ENCODE data around the gene PHKB.
"Not testable (repeated sequence)": the region's sequence is repeated elsewhere in the genome, so short reads cannot be mapped to it uniquely, and the experiment has no call there.

PHKB gene

DNA sequence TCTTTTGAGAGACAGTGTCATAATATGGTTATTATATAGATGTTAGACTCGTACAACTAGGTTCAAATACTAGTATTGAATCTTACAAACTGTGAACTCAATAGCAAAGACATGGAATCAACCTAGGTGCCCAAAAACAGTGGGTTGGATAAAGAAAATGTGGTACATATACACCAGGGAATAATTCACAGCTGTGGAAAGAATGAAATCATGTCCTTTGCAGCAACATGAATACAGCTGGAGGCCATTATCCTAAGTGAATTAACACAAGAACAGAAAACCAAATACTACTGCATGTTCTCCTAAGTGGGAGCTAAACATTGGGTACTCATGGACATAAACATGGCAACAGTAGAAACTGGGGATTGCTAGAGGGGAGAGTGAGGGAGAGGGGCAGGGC lies 8.1 kb downstream of the PHKB start:
- DNase-seq (ENCODE audit: low spot score): no peak

DNA sequence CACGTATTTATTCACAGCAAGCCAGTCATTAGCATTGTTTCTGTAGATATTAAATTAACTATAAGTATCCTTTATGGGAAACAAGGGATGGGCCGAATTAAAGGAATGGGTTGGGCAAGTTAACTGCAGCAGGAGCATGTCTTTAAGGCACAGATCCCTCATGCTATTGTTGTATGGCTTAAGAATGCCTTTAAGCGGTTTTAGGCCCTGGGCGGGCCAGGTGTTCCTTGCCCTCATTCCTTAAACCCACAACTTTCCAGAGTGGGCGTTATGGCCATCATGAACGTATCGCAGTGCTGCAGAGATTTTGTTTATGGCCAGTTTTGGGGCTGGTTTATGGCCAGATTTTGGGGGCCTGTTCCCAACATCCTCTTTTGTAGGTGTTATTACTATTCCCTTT lies 9.1 kb downstream of the PHKB start:
- DNase-seq (ENCODE audit: low spot score): no peak

GRCh38 chr16:47470810-47471209 lies 9.7 kb downstream of the PHKB start:
- DNase-seq (ENCODE audit: low spot score): no peak

DNA sequence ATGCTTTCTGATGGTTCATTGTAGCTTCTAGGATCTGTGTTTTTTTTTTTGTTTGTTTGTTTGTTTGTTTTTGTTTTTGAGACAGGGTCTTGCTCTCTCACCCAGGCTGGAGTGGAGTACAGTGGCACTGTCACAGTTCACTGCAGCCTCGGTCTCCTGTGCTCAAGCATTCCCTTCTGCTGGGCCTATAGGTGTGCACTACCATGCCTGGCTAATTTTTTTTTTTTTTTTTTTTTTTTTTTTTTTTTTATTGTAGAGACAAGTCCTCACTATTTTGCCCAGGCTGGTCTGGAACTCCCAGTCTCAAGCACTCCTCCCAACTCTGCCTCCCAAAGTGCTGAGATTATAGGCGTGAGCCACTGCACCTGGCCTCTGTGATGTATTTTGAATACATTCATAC lies 11.9 kb downstream of the PHKB start:
- DNase-seq (ENCODE audit: low spot score): not testable (repeated sequence)

GRCh38 chr16:47473792-47474191 lies 12.7 kb downstream of the PHKB start:
- DNase-seq (ENCODE audit: low spot score): no peak

DNA sequence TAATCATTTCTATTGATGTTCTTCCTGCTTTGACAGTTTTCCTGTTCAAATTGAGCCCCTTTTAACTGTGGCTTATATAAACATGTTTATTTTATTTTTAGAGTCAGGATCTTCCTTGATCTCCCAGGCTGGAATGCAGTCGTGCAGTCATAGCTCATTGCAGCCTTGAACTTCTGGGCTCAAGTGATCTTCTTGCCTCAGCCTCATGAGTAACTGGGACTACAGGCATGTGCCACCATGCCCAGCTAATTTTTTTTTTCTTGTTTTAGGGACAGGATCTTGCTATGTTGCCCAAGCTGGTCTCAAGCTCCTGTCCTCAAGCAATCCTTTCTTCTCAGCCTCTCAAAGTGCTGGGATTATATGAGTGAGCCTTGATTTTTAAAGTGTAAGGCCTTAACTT lies 14.7 kb downstream of the PHKB start:
- DNase-seq (ENCODE audit: low spot score): no peak

DNA sequence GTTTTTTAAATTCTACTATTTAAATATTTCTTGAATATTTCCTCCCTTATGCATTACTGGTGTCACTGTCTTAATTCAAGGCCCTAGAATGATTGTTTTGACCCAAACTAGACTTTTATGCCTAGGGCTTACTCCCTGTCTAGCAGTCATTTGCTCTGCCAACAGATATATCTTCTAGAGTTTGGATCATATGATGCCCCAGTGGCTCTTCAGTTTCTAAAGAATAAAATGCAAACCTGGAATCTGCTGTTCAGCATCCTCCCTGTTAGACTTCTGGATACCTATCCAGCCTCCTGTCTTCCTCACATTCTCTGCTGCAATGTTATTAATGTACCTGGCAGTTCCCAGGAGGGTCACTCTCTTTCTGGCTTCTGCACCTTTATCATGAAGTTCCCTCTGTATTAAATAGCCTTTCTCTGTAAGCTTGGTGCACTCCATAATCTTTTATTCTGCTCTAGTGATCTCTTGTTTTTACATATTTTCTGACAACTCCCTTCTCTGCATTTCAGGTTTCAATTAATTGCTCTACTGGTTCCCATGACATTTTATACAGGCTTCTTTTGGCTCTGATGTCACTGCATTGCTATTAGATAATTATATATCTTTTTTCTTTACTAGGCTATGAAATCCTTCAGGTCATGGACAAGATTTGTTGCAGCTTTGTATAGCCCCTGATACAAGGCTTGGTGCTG lies 15.7 kb downstream of the PHKB start:
- DNase-seq (ENCODE audit: low spot score): no peak

DNA sequence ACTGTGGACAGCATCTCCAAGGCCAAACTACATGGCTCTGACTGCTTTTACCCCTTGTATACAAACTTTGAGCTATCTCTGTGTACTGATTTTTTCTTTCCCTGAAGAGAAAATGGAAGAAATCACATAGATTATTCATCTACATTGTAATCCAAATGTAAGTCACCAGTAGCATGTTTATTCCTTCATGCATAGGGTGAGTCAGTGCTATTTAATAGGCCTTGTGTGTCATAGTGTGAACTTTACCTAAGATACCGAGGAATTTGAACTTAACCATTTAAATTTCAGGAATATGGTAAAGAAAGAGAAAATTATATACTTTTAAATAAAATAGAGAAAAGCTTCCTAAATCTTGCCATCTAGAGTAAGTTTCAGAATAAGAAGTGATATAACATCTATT lies 16.5 kb downstream of the PHKB start:
- no peak for DNase-seq (ENCODE audit: low spot score)

GRCh38 chr16:47480410-47480809 lies 19.3 kb downstream of the PHKB start:
- DNase-seq (ENCODE audit: low spot score): no peak

- DNase-seq (ENCODE audit: low spot score): no peak
Observed at GRCh38 chr16:47481698-47482374, 20.7 kb downstream of the PHKB start.

DNA sequence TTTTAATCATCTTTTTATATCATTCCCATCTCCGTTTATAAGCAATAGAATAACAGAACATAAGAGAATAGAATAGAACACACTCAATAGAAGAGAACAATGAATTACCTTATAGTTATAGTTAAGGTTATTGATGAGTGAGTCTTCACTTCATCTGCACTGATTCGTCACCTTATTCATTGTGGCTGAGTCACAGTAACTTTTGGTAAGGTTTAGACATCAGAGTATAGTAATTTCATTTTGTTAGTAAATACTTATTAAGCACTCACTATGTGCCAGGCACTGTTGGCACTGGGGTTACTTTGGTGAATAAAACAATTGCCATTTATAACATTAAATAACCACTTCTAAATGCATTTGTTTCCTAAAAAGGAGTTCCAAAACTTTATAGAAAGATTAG lies 22.5 kb downstream of the PHKB start:
- no peak for DNase-seq (ENCODE audit: low spot score)

GRCh38 chr16:47486856-47487255 lies 25.7 kb downstream of the PHKB start:
- no peak for DNase-seq (ENCODE audit: low spot score)

GRCh38 chr16:47488051-47488450 lies 26.9 kb downstream of the PHKB start:
- no peak for DNase-seq (ENCODE audit: low spot score)

DNA sequence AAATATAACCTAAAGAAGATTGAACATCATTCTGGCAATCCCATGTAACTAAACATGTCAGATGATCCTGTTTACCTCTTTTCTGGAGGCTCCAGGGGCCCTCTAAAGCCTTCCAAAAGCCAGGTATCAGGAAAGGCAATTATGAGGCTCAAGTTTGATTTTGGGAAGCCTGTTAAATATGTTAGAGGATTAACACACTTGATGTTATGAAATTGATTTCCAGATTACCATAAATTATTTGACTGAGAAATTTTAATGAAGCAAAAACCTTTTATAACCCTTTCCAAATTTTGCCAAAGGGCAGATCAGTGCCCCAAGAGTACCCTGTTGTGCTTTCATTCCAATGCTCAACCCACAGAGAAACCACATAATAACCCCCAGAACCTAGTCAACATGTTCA lies 29.3 kb downstream of the PHKB start:
- no peak for DNase-seq (ENCODE audit: low spot score)

- DNase-seq (ENCODE audit: low spot score): no peak
Observed at GRCh38 chr16:47492036-47492427, 30.9 kb downstream of the PHKB start.

- peak; percentile 87 for DNase-seq (ENCODE audit: low spot score)
Observed at GRCh38 chr16:47492428-47493377, 31.6 kb downstream of the PHKB start.

DNA sequence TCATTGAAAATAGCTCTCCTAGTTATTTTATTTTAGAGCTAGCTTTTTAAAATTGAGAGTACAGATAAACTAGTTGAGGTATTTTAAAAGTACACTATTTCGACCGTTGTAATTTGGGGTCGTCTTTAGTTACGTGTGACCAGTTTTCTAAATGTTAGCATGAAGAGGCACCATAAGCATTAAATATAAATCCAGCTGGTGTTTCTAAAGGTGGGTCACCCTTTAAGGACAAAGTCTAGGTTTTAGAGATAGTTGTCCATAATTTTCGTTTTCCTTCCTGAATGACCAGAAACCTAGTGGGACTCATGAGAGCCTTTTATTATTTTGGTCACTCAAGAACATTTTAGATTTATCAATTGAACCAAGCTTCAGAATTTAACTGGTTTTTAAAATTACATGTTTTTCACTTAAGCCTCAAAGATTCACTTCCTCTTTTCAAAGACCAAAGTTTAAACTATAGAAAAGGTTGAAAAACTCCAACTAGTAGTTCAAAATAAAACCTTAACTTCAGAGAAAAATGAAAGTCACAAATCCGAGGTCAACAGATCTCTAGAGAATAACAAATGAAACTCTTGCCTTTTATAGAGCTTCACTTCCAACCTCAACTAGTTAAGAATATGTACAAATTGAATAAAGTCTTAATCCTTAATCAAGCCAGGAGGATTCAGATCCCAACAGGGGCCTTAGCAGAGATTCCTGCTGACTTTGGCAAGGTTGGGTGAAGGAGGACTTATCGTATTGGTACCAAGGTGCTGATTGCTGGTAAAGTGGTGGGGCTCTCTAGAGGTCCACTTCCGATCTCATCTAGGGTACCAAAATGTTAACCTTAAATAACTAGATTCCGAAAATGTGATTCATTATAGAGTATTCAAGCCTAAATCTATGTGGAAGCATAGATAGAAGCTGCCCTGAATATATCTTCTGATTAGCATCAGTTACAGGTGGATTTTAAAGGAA lies 32.5 kb downstream of the PHKB start:
- DNase-seq (ENCODE audit: low spot score): peak; percentile 71

GRCh38 chr16:47499080-47499699 lies 38.1 kb downstream of the PHKB start:
- DNase-seq (ENCODE audit: low spot score): no peak

- DNase-seq (ENCODE audit: low spot score): no peak
Observed at GRCh38 chr16:47499700-47500264, 38.7 kb downstream of the PHKB start.

DNA sequence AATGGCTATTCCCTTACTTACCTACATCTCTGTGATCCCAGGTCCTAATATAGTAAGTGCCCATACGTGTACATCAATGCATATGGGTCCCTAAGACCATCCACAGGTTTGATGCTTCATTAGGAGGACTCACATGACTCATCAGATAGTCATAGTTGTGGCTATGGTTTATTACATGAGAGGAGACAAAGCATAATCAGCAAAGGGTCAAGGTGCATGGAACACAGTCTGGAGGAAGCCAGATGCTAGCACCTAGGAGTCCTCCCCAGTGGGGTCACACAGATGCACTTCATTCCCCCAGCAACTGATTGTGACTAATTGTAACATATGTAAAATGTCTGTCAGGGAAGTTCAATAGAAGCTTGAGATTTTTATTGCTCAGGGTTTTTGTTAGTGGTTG lies 42.8 kb downstream of the PHKB start:
- DNase-seq (ENCODE audit: low spot score): no peak

- DNase-seq (ENCODE audit: low spot score): no peak
Observed at GRCh38 chr16:47504599-47504998, 43.5 kb downstream of the PHKB start.

All from NAMALWA (cell line).